Measurements from ENCODE around the gene G2E3.

DNA sequence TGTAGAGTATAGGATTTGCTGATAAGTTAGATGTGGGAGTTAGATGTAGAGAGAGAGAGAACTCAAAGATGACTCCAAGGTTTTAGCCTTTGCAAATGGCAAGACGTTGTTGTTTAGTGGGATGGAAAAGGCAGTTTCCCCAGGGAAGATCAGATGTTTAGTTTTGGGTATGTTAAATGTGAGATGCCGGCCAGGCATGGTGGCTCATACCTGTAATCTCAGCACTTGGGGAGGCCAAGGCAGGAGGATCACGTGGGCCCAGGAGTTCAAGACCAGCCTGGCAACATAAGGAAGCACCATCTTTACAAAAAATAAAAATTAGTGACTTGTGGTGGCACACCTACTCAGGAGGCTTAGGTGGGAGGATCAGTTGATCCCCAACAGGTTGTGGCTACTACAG is 96.7 kb downstream of the G2E3 start:
- TF ChIP-seq, protein P1, sequence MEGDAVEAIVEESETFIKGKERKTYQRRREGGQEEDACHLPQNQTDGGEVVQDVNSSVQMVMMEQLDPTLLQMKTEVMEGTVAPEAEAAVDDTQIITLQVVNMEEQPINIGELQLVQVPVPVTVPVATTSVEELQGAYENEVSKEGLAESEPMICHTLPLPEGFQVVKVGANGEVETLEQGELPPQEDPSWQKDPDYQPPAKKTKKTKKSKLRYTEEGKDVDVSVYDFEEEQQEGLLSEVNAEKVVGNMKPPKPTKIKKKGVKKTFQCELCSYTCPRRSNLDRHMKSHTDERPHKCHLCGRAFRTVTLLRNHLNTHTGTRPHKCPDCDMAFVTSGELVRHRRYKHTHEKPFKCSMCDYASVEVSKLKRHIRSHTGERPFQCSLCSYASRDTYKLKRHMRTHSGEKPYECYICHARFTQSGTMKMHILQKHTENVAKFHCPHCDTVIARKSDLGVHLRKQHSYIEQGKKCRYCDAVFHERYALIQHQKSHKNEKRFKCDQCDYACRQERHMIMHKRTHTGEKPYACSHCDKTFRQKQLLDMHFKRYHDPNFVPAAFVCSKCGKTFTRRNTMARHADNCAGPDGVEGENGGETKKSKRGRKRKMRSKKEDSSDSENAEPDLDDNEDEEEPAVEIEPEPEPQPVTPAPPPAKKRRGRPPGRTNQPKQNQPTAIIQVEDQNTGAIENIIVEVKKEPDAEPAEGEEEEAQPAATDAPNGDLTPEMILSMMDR (conservative IDR thresholded peaks at IDR 0.05; ENCODE audit: low read depth, low read length) = no peak
- TF ChIP-seq EZH2 (IDR thresholded peaks at IDR 0.05; ENCODE audit: borderline replicate concordance, low read depth, low read length, poor library complexity, severe bottlenecking) = no peak
